GM12878 (cell line): ENCODE results near the gene TMOD3.

Experiments
- DPF2 ChIP-seq: fragments of 450-650 bp; IDR thresholded peaks from 2 replicates; pipeline ENCODE4 v1.6.1; 2017; ENCODE audit warnings: mild to moderate bottlenecking
- EP300 ChIP-seq, 2 experiments: fragments of 150-350 bp in 1 of 2; IDR thresholded peaks; 2 replicates each; pipeline ENCODE4 v1.6.1; 2011 to 2012; ENCODE audit warnings: low read depth in 2 of 2, low read length in 2 of 2, borderline replicate concordance in 1 of 2, improper control_type of control experiment in 1 of 2, inconsistent platforms in 1 of 2; ENCODE audit not compliant: control insufficient read depth in 1 of 2
- HCFC1 ChIP-seq: fragments of 150-350 bp; IDR thresholded peaks from 2 replicates; pipeline ENCODE4 v1.6.1; 2014; ENCODE audit warnings: low read length
- YY1 ChIP-seq: IDR thresholded peaks from 2 replicates; pipeline ENCODE4 v1.6.1; 2011; ENCODE audit warnings: low read depth, mild to moderate bottlenecking, low read length

DNA sequence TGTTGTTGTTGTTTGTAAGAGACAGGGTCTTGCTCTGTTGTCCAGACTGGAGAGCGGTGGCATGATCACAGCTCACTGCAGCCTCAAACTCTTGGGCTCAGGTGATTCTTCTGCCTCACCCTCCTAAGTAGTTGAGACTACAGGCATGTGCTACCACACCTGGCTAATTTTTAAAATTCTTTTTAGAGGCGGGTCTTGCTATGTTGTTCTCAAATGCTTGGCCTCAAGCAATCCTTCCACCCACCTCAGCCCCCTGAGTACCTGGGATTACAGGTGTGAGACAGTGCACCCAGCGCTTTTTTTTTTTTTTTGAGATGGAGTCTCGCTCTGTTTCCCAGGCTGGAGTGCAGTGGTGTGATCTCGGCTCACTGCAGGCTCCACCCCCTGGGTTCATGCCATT, 46.7 kb downstream of the TMOD3 start:
- no peak for TF ChIP-seq YY1
- TF ChIP-seq HCFC1: no peak
- TF ChIP-seq DPF2: no peak
- no peak for TF ChIP-seq EP300 (IDR thresholded peaks at IDR 0.05; ENCODE audit: borderline replicate concordance in 1 of 2, control insufficient read depth in 1 of 2, low read depth in 2 of 2, low read length in 2 of 2)
